Epithelial cell of umbilical artery (primary cell): ENCODE measurements around the gene SLITRK4. TPM values are rescaled to one million over a fixed set of nuclear protein-coding genes. Genes with fewer than 3 reads are reported as not detected.

Experiments used
- total RNA-seq: library from RNA; depleted of rRNA; stranded (reverse); fragments of >200 nt; gene quantifications from 2 replicates; pipeline ENCODE4 v1.2.3, GENCODE V29; 2014

The SLITRK4 gene, protein sequence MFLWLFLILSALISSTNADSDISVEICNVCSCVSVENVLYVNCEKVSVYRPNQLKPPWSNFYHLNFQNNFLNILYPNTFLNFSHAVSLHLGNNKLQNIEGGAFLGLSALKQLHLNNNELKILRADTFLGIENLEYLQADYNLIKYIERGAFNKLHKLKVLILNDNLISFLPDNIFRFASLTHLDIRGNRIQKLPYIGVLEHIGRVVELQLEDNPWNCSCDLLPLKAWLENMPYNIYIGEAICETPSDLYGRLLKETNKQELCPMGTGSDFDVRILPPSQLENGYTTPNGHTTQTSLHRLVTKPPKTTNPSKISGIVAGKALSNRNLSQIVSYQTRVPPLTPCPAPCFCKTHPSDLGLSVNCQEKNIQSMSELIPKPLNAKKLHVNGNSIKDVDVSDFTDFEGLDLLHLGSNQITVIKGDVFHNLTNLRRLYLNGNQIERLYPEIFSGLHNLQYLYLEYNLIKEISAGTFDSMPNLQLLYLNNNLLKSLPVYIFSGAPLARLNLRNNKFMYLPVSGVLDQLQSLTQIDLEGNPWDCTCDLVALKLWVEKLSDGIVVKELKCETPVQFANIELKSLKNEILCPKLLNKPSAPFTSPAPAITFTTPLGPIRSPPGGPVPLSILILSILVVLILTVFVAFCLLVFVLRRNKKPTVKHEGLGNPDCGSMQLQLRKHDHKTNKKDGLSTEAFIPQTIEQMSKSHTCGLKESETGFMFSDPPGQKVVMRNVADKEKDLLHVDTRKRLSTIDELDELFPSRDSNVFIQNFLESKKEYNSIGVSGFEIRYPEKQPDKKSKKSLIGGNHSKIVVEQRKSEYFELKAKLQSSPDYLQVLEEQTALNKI
- total RNA-seq = 10.0 and 36.1 TPM in 2 replicates

DNA sequence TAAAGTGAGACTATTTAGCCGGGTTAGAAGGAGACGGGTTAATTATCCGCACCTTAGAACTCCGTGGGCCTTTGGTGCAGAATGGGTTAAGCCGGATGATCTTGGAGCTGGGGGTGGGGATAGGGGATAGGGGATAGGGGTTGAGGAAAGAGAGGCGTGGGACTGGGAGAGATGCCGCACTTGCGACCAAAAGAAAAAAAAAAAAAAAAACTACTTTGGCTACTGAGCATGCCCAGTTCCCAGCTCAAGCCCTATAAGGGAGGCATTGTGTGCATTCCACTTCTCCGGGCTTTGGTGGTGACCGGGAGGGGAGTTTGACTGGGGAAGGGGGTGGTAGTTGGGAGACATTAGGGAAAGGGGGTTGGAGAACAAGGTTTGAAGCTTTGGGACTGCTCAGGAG lies at the start of gene SLITRK4:
TSS of gene SLITRK4 (minus strand) at position 187 of the 400 bp plus-strand sequence. CDS start 4,993 bp downstream, outside the sequence.

Other genes with a start within 250 kb of the SLITRK4 start
- gene SPANXN3, start 118.6 kb downstream of the SLITRK4 start, total RNA-seq = not detected in 2 replicates
- not detected in 2 replicates for gene SPANXN2, start 84.7 kb upstream of the SLITRK4 start, total RNA-seq
- gene UBE2NL, start 248.0 kb upstream of the SLITRK4 start, total RNA-seq = not detected in 2 replicates